IMR-90 (cell line): ENCODE results near the gene TLR3. TPM values are rescaled to one million over a fixed set of nuclear protein-coding genes. Genes with fewer than 3 reads are reported as not detected.

Experiments
- ATAC-seq: fragments of 200-7000 bp; cut with Tn5 transposase; 2 replicates; pipeline ENCODE4 v1.9.1; 2020; ENCODE audit warnings: low read depth, mild to moderate bottlenecking, moderate library complexity
- BruUV-seq: library from RNA; stranded (reverse); fragments of 400-500 nt; replicated peaks from 2 replicates; lab custom pipeline; 2021; lab: Mats Ljungman, UMichigan
- CTCF ChIA-PET: fragments of 300-600 bp; formaldehyde crosslinking; extraction: SDS; loops from one replicate; lab custom pipeline; 2021; ENCODE audit warnings: antibody characterized with exemption; lab: Yijun Ruan, JAX
- POLR2A ChIA-PET: fragments of 300-600 bp; sonication (Branson Sonifier 250); formaldehyde crosslinking; loops from one replicate; lab custom pipeline; 2022; ENCODE audit warnings: antibody characterized with exemption; ENCODE audit not compliant: unreplicated experiment; lab: Charles Lee
- DNase-seq: peaks from one replicate; pipeline ENCODE4 v3.0.0; 2013
- H2AFZ ChIP-seq: replicated peaks from 2 replicates; pipeline ENCODE3; 2013; ENCODE audit warnings: low read length, mild to moderate bottlenecking; ENCODE audit not compliant: poor library complexity
- H2AK5ac ChIP-seq: 2 replicates; pipeline ENCODE4 v1.6.1; 2013; ENCODE audit warnings: low read depth, low read length, inconsistent platforms
- H2AK9ac ChIP-seq: replicated peaks from 2 replicates; pipeline ENCODE3; 2013; ENCODE audit warnings: mild to moderate bottlenecking, low read depth, low read length, moderate library complexity; ENCODE audit not compliant: poor library complexity
- H2BK120ac ChIP-seq: 2 replicates; pipeline ENCODE4 v1.6.1; 2013; ENCODE audit warnings: low read depth, low read length, inconsistent platforms
- H2BK15ac ChIP-seq: 3 replicates; pipeline ENCODE4 v1.6.1; 2013; ENCODE audit warnings: low read depth, low read length, inconsistent platforms
- H2BK20ac ChIP-seq: 2 replicates; pipeline ENCODE4 v1.6.1; 2013; ENCODE audit warnings: low read depth, mild to moderate bottlenecking, inconsistent platforms, low read length, moderate library complexity
- H2BK5ac ChIP-seq: 2 replicates; pipeline ENCODE4 v1.6.1; 2013; ENCODE audit warnings: mild to moderate bottlenecking, low read depth, low read length, inconsistent platforms; ENCODE audit not compliant: poor library complexity, severe bottlenecking
- H3K14ac ChIP-seq: replicated peaks from 2 replicates; pipeline ENCODE4 v1.6.1; 2013; ENCODE audit warnings: low read depth, low read length, inconsistent platforms
- H3K18ac ChIP-seq: 2 replicates; pipeline ENCODE4 v1.6.1; 2013; ENCODE audit warnings: low read depth, low read length, control low read depth
- H3K23ac ChIP-seq: 2 replicates; pipeline ENCODE4 v1.6.1; 2013; ENCODE audit warnings: low read depth, low read length, inconsistent platforms
- H3K27ac ChIP-seq: 2 replicates; pipeline ENCODE4 v1.5.1; 2013; ENCODE audit warnings: mild to moderate bottlenecking, control low read depth, low read length; ENCODE audit not compliant: insufficient read depth
- H3K27me3 ChIP-seq: 2 replicates; pipeline ENCODE4 v1.6.1; 2013; ENCODE audit warnings: low read length; ENCODE audit not compliant: control insufficient read depth, insufficient read depth
- H3K36me3 ChIP-seq: 2 replicates; pipeline ENCODE4 v1.6.1; 2013; ENCODE audit warnings: low read length, mixed read lengths; ENCODE audit not compliant: control insufficient read depth, insufficient read depth
- H3K4ac ChIP-seq: 2 replicates; pipeline ENCODE4 v1.6.1; 2013; ENCODE audit warnings: low read depth, low read length, inconsistent platforms
- H3K4me1 ChIP-seq: 2 replicates; pipeline ENCODE4 v1.6.1; 2013; ENCODE audit warnings: low read length, mixed read lengths; ENCODE audit not compliant: control insufficient read depth, insufficient read depth
- H3K4me2 ChIP-seq: 2 replicates; pipeline ENCODE4 v1.6.1; 2013; ENCODE audit warnings: low read depth, mild to moderate bottlenecking, control low read depth, low read length, moderate library complexity
- H3K4me3 ChIP-seq: 2 replicates; pipeline ENCODE4 v1.5.1; 2013; ENCODE audit warnings: low read depth, mild to moderate bottlenecking, control low read depth, low read length, moderate library complexity; ENCODE audit not compliant: insufficient read depth
- H3K56ac ChIP-seq: 2 replicates; pipeline ENCODE4 v1.6.1; 2013; ENCODE audit warnings: low read length, inconsistent platforms; ENCODE audit not compliant: insufficient read depth; ENCODE audit errors: extremely low read depth
- H3K79me1 ChIP-seq, 2 experiments: 2 replicates each; pipeline ENCODE4 v1.6.1; 2013; ENCODE audit warnings: low read length in 2 of 2, inconsistent platforms in 1 of 2, low read depth in 1 of 2
- H3K9ac ChIP-seq: 2 replicates; pipeline ENCODE4 v1.6.1; 2013; ENCODE audit warnings: low read depth, low read length, control low read depth
- H3K9me1 ChIP-seq: 2 replicates; pipeline ENCODE4 v1.6.1; 2013; ENCODE audit warnings: low read length, inconsistent platforms; ENCODE audit not compliant: insufficient read depth
- H3K9me3 ChIP-seq: 2 replicates; pipeline ENCODE4 v1.6.1; 2013; ENCODE audit warnings: low read length; ENCODE audit not compliant: control insufficient read depth, insufficient read depth
- H4K20me1 ChIP-seq: 2 replicates; pipeline ENCODE4 v1.6.1; 2013; ENCODE audit warnings: low read length, inconsistent platforms; ENCODE audit not compliant: insufficient read depth
- H4K5ac ChIP-seq: 2 replicates; pipeline ENCODE4 v1.6.1; 2013; ENCODE audit warnings: mild to moderate bottlenecking, low read depth, low read length, control low read depth
- H4K8ac ChIP-seq, 2 experiments: 2 replicates each; pipeline ENCODE4 v1.6.1; 2013; ENCODE audit warnings: low read depth in 2 of 2, low read length in 2 of 2, control low read depth in 1 of 2, inconsistent platforms in 1 of 2
- H4K91ac ChIP-seq: 2 replicates; pipeline ENCODE4 v1.6.1; 2013; ENCODE audit warnings: low read depth, low read length, inconsistent platforms; ENCODE audit not compliant: insufficient read depth
- MAZ ChIP-seq: IDR thresholded peaks from 2 replicates; pipeline ENCODE4 v1.6.1; 2012; ENCODE audit warnings: low read depth, mild to moderate bottlenecking, low read length, improper control_type of control experiment, moderate library complexity, borderline replicate concordance
- MXI1 ChIP-seq: IDR thresholded peaks from 2 replicates; pipeline ENCODE4 v1.6.1; 2012; ENCODE audit warnings: low read depth, mild to moderate bottlenecking, low read length, moderate library complexity, borderline replicate concordance
- RAD21 ChIP-seq: IDR thresholded peaks from 2 replicates; pipeline ENCODE4 v1.6.1; 2012; ENCODE audit warnings: low read length, improper control_type of control experiment
- WGBS, 2 experiments: methylation state at CpG; one replicate each; pipeline versions ENCODE4 v1.1.5 to v1.1.7; 2013; ENCODE audit warnings: missing lambda C conversion rate in 2 of 2; ENCODE audit not compliant: insufficient read length in 1 of 2; ENCODE audit errors: extremely low coverage in 2 of 2; 5-methylcytosine and 5-hydroxymethylcytosine counted together
- dilution Hi-C: fragments of 300-500 bp; cut with HindIII; formaldehyde crosslinking; loops from one replicate; pipeline ENCODE4 v1.14.3; 2018; ENCODE audit warnings: low sequenced_read_pairs; ENCODE audit not compliant: unreplicated experiment
- in situ Hi-C: fragments of 300-500 bp; cut with MboI; formaldehyde crosslinking; loops from 3 replicates; pipeline ENCODE4 v1.14.3; 2019; ENCODE audit warnings: low sequenced_read_pairs, inconsistent platforms, mixed read lengths
- intact Hi-C: fragments of 100-400 bp; cut with micrococcal nuclease; formaldehyde crosslinking; loops from 2 replicates; pipeline ENCODE4 v1.10.0; 2022
- polyA plus RNA-seq, 3 experiments: library from polyadenylated mRNA; depleted of rRNA; stranded (reverse); fragments of >200 nt; gene quantifications; 2 replicates each; pipeline ENCODE4 v1.2.3, GENCODE V29; 2012; ENCODE audit warnings: low replicate concordance in 1 of 3
- total RNA-seq: library from RNA; depleted of rRNA; stranded (reverse); fragments of >200 nt; gene quantifications from 2 replicates; pipeline ENCODE4 v1.2.3, GENCODE V29; 2012

TLR3 gene
- total and polyA plus RNA-seq, 2 of the 4 experiments (the other 2 are of a cell fraction), result 0.12 to 0.36 TPM

DNA sequence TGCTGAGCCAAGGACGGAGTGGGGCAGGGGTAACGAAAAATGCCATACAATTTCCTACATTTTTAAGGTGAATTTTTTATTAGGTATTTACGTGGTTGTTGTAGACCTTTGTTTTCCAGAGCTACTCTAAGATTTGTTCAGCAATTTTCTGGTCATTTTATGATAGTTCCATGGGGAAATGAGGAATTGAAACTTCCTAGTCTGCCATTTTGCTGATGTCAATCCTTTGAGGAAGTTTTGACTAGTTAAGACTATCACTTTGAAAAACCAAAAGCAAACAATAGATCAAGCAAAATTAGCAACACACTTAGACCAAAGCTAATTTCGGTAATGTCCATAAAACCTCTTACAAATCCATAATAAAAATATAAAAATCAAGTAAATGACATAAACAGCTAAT is 7.0 kb upstream of the TLR3 start:
- intact Hi-C loops, result no loop called here
- CTCF ChIA-PET, result no interaction called here

More for the DNA sequence above, 7.0 kb upstream of the TLR3 start:
- BruUV-seq, result no TSS peak
- DNase-seq, result no peak
- Histone ChIP-seq H2AK9ac (no peak overlapping the region), H3K18ac (no peak overlapping the region), H3K27me3 (no peaks in the 10 kb centered on the region), H3K79me1 (no peaks in the 10 kb centered on the region), H3K27ac (no peak overlapping the region), H4K20me1 (no peaks in the 10 kb centered on the region), H4K5ac (no peak overlapping the region), H2AK5ac (no peak overlapping the region), H2BK5ac (no peak overlapping the region), H3K9ac (no peak overlapping the region), H3K4me1 (no peaks in the 10 kb centered on the region), H3K56ac (no peak overlapping the region), H3K23ac (no peak overlapping the region), H2AFZ (no peak overlapping the region), H4K8ac (no peak overlapping the region), H2BK20ac (no peak overlapping the region), H2BK15ac (no peak overlapping the region), H3K4ac (no peak overlapping the region), H3K9me1 (no peaks in the 10 kb centered on the region), H3K4me3 (no peak overlapping the region), H3K36me3 (no peaks in the 10 kb centered on the region), H3K9me3 (no peaks in the 10 kb centered on the region), H4K91ac (no peak overlapping the region), H3K4me2 (no peak overlapping the region), H2BK120ac (no peak overlapping the region), H3K14ac (no peak overlapping the region)
- in situ Hi-C loops, result no loop called here
- WGBS, 2 experiments, result no CpG with 5 or more reads among the region's 4 CpGs
- POLR2A ChIA-PET, result no interaction called here
- dilution Hi-C loops, result no loop called here
- ATAC-seq, result no peak
- no peak for TF ChIP-seq MXI1
- TF ChIP-seq RAD21, result no peak
- TF ChIP-seq MAZ, result no peak
